BE2C (cell line): Measurements from ENCODE around the gene HSBP1.

Experiments
- DNase-seq: peaks from one replicate; pipeline ENCODE4 v3.0.0-alpha.2; 2020
- H3K27me3 ChIP-seq: fragments of 250-450 bp; sonication (Bioruptor Pico); 2 replicates; pipeline ENCODE4 v1.5.1; 2020; ENCODE audit warnings: mild to moderate bottlenecking
- H3K36me3 ChIP-seq: fragments of 250-450 bp; sonication (Bioruptor Pico); 2 replicates; pipeline ENCODE4 v1.5.1; 2020; ENCODE audit warnings: mild to moderate bottlenecking
- H3K4me1 ChIP-seq: fragments of 250-450 bp; sonication (Bioruptor Pico); 2 replicates; pipeline ENCODE4 v1.5.1; 2020
- H3K4me3 ChIP-seq: 2 replicates; pipeline ENCODE4 v1.5.1; 2011; ENCODE audit warnings: low read depth, low read length
- H3K9me3 ChIP-seq: fragments of 250-450 bp; sonication (Bioruptor Pico); 2 replicates; pipeline ENCODE4 v1.5.1; 2020
- TF ChIP-seq, protein P1 (sequence below): IDR thresholded peaks from 2 replicates; pipeline ENCODE4 v1.5.1; 2012; ENCODE audit warnings: mild to moderate bottlenecking, low read depth, low read length

HSBP1 gene

DNA sequence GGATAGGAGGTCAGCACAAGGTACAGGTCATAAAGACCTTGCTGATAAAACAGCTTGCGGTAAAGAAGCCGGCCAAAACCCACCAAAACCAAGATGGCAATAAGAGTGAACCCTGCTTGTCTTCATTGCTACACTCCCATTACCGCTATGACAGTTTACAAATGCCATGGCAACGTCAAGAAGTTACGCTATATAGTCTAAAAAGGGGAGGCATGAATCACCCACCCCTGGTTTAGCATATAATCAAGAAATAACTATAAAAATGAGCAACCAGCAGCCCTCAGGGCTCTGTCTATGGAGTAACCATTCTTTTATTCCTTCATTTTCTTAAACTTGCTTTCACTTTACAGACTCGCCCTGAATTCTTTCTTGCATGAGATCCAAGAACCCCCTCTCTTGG is 1.0 kb upstream of the HSBP1 start:
- Histone ChIP-seq H3K4me3 (no peak overlapping the region), H3K36me3 (peaks cover 11% of the 10 kb centered on the region), H3K27me3 (peaks cover 5% of the 10 kb centered on the region; the same call in 1 of the 2 replicates), H3K9me3 (no peaks in the 10 kb centered on the region), H3K4me1 (no peaks in the 10 kb centered on the region)
- no peak for DNase-seq
- TF ChIP-seq, protein P1, sequence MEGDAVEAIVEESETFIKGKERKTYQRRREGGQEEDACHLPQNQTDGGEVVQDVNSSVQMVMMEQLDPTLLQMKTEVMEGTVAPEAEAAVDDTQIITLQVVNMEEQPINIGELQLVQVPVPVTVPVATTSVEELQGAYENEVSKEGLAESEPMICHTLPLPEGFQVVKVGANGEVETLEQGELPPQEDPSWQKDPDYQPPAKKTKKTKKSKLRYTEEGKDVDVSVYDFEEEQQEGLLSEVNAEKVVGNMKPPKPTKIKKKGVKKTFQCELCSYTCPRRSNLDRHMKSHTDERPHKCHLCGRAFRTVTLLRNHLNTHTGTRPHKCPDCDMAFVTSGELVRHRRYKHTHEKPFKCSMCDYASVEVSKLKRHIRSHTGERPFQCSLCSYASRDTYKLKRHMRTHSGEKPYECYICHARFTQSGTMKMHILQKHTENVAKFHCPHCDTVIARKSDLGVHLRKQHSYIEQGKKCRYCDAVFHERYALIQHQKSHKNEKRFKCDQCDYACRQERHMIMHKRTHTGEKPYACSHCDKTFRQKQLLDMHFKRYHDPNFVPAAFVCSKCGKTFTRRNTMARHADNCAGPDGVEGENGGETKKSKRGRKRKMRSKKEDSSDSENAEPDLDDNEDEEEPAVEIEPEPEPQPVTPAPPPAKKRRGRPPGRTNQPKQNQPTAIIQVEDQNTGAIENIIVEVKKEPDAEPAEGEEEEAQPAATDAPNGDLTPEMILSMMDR: no peak

DNA sequence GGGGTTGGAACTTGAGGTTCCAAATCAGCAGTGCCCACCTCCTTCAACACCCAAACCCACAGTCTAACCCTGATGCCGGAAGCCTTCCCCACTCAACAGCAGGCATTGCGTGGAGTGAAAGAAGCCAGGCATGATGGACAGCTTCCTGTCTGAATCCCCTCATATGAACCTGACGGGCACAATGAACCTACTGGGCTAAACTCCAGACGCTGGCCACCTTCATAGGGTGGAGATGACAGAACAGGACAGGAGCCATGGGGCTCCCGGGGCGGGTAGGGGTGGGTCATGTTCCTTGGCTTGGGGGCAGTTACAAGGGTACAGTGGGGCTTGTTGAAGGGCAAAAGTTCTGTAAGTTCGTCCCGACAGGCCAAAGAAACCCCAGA is 460 bp upstream of the HSBP1 start:
- DNase-seq: no peak
- H3K4me1 ChIP-seq: no peaks in the 10 kb centered on the region
- TF ChIP-seq, protein P1: no peak
- peak overlapping the region; percentile 97 for H3K4me3 ChIP-seq
- H3K9me3 ChIP-seq: no peaks in the 10 kb centered on the region
- H3K36me3 ChIP-seq: peaks cover 11% of the 10 kb centered on the region
- H3K27me3 ChIP-seq: peaks cover 5% of the 10 kb centered on the region; the same call in 1 of the 2 replicates

DNA sequence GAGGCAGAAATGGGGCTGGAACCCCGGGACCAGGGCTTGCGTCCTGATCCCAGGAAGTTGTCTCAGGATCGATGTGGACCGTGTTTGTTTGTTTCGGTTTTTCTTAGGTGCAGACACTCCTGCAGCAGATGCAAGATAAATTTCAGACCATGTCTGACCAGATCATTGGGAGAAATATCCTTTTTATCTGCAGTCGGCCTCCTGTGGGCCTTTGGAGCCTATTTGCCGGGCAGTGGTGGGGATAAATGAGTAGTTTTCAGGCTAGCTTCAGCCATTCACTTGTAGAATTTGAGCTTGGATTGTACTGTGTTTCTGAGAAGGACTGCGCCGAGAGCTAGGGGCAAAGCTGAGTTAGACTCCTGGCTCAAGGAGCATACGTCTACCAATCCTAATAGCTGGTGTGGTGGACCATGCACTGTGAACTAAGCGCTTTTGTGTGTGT is 816 bp downstream of the HSBP1 start:
- Histone ChIP-seq H3K36me3 (peaks cover 11% of the 10 kb centered on the region), H3K27me3 (peaks cover 5% of the 10 kb centered on the region; the same call in 1 of the 2 replicates), H3K9me3 (no peaks in the 10 kb centered on the region), H3K4me3 (peak overlapping the region; percentile 97), H3K4me1 (no peaks in the 10 kb centered on the region)
- TF ChIP-seq, protein P1: no peak
- DNase-seq: no peak

DNA sequence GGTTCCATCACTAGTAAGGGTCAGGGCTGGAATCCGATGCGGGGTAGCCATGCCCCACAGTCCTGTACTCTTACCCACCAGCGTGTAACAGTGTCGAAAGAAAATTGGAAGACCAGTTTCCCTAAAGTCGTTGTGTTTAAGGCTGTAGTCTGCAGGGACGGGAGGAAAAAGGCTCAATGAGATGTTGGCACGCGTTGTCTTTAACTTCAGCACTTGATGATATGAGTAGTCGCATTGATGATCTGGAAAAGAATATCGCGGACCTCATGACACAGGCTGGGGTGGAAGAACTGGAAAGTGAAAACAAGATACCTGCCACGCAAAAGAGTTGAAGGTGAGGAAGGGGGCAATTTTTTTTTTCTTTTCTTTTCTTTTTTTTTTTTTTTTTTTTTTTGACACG is 1.3 kb downstream of the HSBP1 start:
- no peaks in the 10 kb centered on the region for H3K9me3 ChIP-seq
- H3K36me3 ChIP-seq: peaks cover 11% of the 10 kb centered on the region
- H3K27me3 ChIP-seq: peaks cover 4% of the 10 kb centered on the region; the same call in 1 of the 2 replicates
- DNase-seq: no peak
- H3K4me3 ChIP-seq: peak overlapping the region; percentile 97
- no peaks in the 10 kb centered on the region for H3K4me1 ChIP-seq
- TF ChIP-seq, protein P1: no peak

DNA sequence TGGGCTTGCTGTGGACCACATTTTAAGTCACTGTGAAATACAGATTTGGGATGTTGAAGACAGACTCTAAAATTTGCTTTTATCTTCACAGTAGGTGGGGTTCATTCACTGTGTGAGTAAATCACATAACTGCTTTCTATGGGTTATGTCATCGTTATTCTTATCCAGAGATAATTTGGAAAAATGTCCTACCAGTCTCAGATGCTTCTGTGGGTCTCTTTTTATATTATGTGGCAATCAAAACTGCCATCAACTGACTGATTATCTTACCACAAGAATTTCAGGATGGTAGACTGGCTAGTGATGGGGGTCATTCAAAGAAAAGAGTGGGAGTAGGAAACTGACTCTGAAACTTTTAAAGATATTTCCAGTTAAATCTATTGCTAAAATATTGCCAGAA is 3.1 kb downstream of the HSBP1 start:
- H3K9me3 ChIP-seq: no peaks in the 10 kb centered on the region
- H3K27me3 ChIP-seq: no peaks in the 10 kb centered on the region
- no peaks in the 10 kb centered on the region for H3K4me1 ChIP-seq
- DNase-seq: no peak
- no peak overlapping the region for H3K4me3 ChIP-seq
- H3K36me3 ChIP-seq: peaks cover 11% of the 10 kb centered on the region
- TF ChIP-seq, protein P1: no peak

DNA sequence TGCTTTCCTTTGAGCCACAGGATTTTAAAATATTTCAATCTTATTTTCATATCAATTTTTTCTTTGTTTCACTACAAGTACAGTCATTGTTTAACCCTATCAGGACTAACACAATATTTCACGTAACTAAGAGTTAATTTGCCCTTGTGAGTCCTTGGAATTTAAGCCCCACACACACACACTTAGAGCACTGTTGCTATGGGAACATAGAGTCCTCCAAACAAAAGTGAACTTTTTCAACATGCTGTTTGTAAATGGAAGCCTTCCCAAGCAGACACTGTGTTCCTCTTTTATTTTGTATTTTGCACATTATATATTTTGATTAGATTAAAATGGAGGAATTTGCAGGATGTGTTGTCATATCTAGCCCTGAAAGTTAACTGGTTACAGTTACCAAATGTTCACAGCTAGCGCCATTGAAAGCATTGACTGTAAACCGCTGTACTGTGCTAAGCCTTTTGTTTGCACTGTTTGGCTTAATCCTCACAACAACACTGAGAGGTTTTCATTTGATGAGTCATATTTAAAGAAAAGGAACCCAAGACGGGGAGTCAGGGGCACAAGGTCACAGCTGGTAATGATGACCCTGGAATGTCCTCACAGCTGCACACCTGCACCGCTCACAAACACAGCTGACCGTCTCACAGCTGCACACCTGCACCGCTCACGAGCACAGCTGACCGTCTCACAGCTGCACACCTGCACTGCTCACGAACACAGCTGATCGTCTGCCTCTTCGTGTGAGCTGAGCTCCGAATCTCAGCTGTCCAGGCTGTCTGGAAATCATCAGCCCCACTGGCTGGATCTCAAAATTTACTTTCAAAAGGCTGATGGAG is 6.3 kb downstream of the HSBP1 start:
- TF ChIP-seq, protein P1: no peak
- Histone ChIP-seq H3K4me1 (no peaks in the 10 kb centered on the region), H3K27me3 (peaks cover 6% of the 10 kb centered on the region; the same call in 1 of the 2 replicates), H3K9me3 (no peaks in the 10 kb centered on the region), H3K36me3 (peaks cover 11% of the 10 kb centered on the region), H3K4me3 (no peak overlapping the region)
- no peak for DNase-seq
